Calu3 (cell line): ENCODE measurements around the gene RFWD3. TPM values are rescaled to one million over a fixed set of nuclear protein-coding genes. Genes with fewer than 3 reads are reported as not detected.

ENCODE experiments used
- BruUV-seq: library from RNA; stranded (reverse); fragments of 400-500 nt; replicated peaks from 2 replicates; lab custom pipeline; 2021; lab: Mats Ljungman, UMichigan
- CTCF ChIA-PET: fragments of 300-600 bp; sonication (Branson Sonifier 250); formaldehyde crosslinking; loops from one replicate; lab custom pipeline; 2022; ENCODE audit warnings: antibody characterized with exemption; lab: Charles Lee
- DNase-seq: peaks from one replicate; pipeline ENCODE4 v3.0.0; 2022
- H3K27ac Mint-ChIP-seq: one replicate; pipeline ENCODE4 v1.8.0; 2022; ENCODE audit warnings: mixed read lengths; ENCODE audit not compliant: unreplicated experiment
- H3K27me3 Mint-ChIP-seq: one replicate; pipeline ENCODE4 v1.8.0; 2022; ENCODE audit warnings: mixed read lengths; ENCODE audit not compliant: unreplicated experiment
- H3K36me3 Mint-ChIP-seq: one replicate; pipeline ENCODE4 v1.8.0; 2022; ENCODE audit warnings: mild to moderate bottlenecking, moderate library complexity, mixed read lengths; ENCODE audit not compliant: insufficient read depth, unreplicated experiment
- H3K4me1 Mint-ChIP-seq: one replicate; pipeline ENCODE4 v1.8.0; 2022; ENCODE audit warnings: mild to moderate bottlenecking, low read depth, mixed read lengths; ENCODE audit not compliant: unreplicated experiment
- H3K4me3 Mint-ChIP-seq: one replicate; pipeline ENCODE4 v1.8.0; 2022; ENCODE audit warnings: mild to moderate bottlenecking, low read depth, moderate library complexity, mixed read lengths; ENCODE audit not compliant: unreplicated experiment
- H3K9me3 Mint-ChIP-seq: one replicate; pipeline ENCODE4 v1.8.0; 2022; ENCODE audit warnings: low read depth, mixed read lengths; ENCODE audit not compliant: unreplicated experiment
- CTCF ChIP-seq: fragments of 200-600 bp; IDR thresholded peaks from one replicate; pipeline ENCODE4 v1.8.0; 2022; ENCODE audit warnings: antibody characterized with exemption; ENCODE audit not compliant: unreplicated experiment
- intact Hi-C: fragments of 100-400 bp; cut with micrococcal nuclease; formaldehyde crosslinking; loops from one replicate; pipeline ENCODE4 v1.10.0; 2022; ENCODE audit not compliant: unreplicated experiment
- total RNA-seq: library from RNA; stranded (reverse); gene quantifications from 2 replicates; pipeline ENCODE4 v1.2.3, GENCODE V29; 2022

RFWD3 gene
- total RNA-seq, 1 experiment from 2014 or later: 109 TPM

- CTCF ChIA-PET: no interaction called here
- no peaks in the 10 kb centered on the region for H3K9me3 Mint-ChIP-seq
- BruUV-seq: no TSS peak
- H3K36me3 Mint-ChIP-seq: peaks cover 13% of the 10 kb centered on the region
- TF ChIP-seq CTCF: no peak
- DNase-seq: no peak
- no peaks in the 10 kb centered on the region for H3K27me3 Mint-ChIP-seq
- intact Hi-C loops: no loop called here
- no peak overlapping the region for H3K4me3 Mint-ChIP-seq
- H3K27ac Mint-ChIP-seq: no peak overlapping the region
- H3K4me1 Mint-ChIP-seq: peaks cover 42% of the 10 kb centered on the region
Observed at GRCh38 chr16:74585846-74586443, 80.7 kb downstream of the RFWD3 start.

- Mint-ChIP-seq H3K27ac (peak overlapping the region; percentile 81), H3K4me1 (peaks cover 44% of the 10 kb centered on the region)
Observed at GRCh38 chr16:74583926-74584666, 82.6 kb downstream of the RFWD3 start.

GRCh38 chr16:74582970-74583369, 83.7 kb downstream of the RFWD3 start:
- peaks cover 55% of the 10 kb centered on the region for H3K4me1 Mint-ChIP-seq
- no peak for TF ChIP-seq CTCF
- CTCF ChIA-PET: interaction anchor here (0.8 kb wide), 1 partner anchor 74 kb away, joined by 3 read pairs; no protein-coding TSS in a partner anchor
- no peaks in the 10 kb centered on the region for H3K27me3 Mint-ChIP-seq
- no peaks in the 10 kb centered on the region for H3K9me3 Mint-ChIP-seq
- no peak for DNase-seq
- no peak overlapping the region for H3K4me3 Mint-ChIP-seq
- intact Hi-C loops: no loop called here
- peak overlapping the region; percentile 32 for H3K27ac Mint-ChIP-seq
- BruUV-seq: no TSS peak
- peaks cover 13% of the 10 kb centered on the region for H3K36me3 Mint-ChIP-seq

More at GRCh38 chr16:74583926-74584666, 82.6 kb downstream of the RFWD3 start:
- intact Hi-C loops: no loop called here
- Mint-ChIP-seq H3K4me3 (peak overlapping the region; percentile 39), H3K9me3 (no peaks in the 10 kb centered on the region), H3K27me3 (no peaks in the 10 kb centered on the region), H3K36me3 (peaks cover 13% of the 10 kb centered on the region)
- no peak for TF ChIP-seq CTCF
- CTCF ChIA-PET: interaction anchor here (0.5 to 1.1 kb wide), 3 partner anchors 12 to 306 kb away, joined by 3 to 6 read pairs (median 5); no protein-coding TSS in a partner anchor
- BruUV-seq: no TSS peak
- no peak for DNase-seq

GRCh38 chr16:74580833-74581232, 85.8 kb downstream of the RFWD3 start:
- no peak for DNase-seq
- H3K27ac Mint-ChIP-seq: no peak overlapping the region
- H3K4me3 Mint-ChIP-seq: no peak overlapping the region
- peaks cover 7% of the 10 kb centered on the region for H3K36me3 Mint-ChIP-seq
- no peak for TF ChIP-seq CTCF
- H3K4me1 Mint-ChIP-seq: peaks cover 46% of the 10 kb centered on the region
- H3K27me3 Mint-ChIP-seq: no peaks in the 10 kb centered on the region
- H3K9me3 Mint-ChIP-seq: no peaks in the 10 kb centered on the region
- intact Hi-C loops: no loop called here
- BruUV-seq: no TSS peak
- CTCF ChIA-PET: no interaction called here
